Measurements from ENCODE around the gene LGI1.

- TF ChIP-seq CTCF (IDR thresholded peaks at IDR 0.05 in 8 of 11, conservative IDR thresholded peaks at IDR 0.05 in 3 of 11) (no peak), POLR2AphosphoS5 (IDR thresholded peaks at IDR 0.05) (no peak)
Observed at GRCh38 chr10:93753621-93754250, 4.0 kb upstream of the LGI1 start.
